NCI-H524 treated with DMSO at 0.1 percent for 48 hours (cell line): ENCODE results near the gene EMSY.

ENCODE experiments used
- DNase-seq: peaks from one replicate; lab custom pipeline; 2025; lab: John Stamatoyannopoulos, UW

Gene EMSY

DNA sequence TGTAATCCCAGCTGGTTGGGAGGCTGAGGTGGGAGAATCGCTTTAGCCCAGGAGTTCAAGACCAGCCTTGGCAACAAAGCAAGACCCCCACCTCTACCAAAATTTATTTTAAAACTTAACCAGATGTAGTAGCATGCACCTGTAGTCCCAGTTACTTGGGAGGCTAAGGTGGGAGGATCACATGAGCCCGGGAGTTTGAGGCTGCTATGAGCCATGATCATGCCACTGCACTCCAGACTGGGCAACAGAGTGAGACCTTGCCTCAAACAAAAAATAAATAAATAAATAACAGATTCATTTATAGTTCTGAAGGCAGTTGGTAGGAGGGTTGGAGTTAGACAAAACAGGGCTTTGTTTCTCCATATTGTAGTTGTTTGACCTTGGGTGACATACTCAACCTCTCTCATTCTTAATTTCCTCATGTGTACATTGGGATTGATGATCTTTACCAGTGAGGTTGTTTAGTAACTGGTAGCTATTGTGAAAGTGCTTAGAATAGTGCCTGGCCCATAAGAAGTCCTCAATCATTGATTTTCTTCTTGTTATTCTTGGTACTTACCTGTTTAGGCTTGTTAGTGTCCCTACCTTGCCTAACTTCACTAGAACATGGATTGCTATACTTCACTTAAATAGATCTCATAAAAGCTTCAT, 79.1 kb downstream of the EMSY start:
- no peak for DNase-seq

DNA sequence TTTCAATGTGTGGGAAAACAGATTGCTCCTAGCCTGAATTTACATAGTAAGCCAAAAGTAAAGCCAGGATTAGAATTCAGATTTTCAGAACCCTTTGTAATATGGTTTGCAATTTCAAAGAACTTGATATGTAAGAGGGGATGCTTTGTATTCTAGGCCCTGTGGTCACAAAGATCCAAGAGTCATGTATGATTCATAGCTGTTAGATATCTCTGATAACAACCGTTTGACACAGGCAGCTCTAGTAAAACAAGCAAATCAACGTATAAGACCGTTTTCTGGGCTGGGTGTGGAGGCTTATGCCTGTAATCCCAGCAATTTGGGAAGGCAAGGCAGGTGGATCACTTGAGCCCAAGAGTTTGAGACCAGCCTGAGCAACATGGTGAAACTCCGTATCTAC, 79.6 kb downstream of the EMSY start:
- DNase-seq: no peak

DNA sequence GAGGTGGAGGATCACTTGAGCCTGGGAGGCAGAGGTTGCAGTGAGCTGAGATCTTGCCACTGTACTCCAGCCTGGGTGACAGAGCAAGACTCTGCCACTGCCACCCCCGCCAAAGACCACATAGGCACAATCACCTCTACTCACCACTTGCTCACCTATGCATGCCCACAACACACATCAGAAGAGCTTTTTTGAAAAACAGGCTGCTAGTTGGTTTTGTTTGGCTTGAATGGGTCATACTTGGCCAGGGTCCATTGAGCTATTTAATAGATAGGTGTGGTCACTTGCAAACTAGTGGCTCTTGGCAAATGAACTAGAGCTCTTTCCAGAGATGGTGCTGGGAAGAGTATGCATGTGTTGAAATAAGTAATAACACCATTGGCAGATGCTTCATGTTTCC, 80.1 kb downstream of the EMSY start:
- no peak for DNase-seq

DNA sequence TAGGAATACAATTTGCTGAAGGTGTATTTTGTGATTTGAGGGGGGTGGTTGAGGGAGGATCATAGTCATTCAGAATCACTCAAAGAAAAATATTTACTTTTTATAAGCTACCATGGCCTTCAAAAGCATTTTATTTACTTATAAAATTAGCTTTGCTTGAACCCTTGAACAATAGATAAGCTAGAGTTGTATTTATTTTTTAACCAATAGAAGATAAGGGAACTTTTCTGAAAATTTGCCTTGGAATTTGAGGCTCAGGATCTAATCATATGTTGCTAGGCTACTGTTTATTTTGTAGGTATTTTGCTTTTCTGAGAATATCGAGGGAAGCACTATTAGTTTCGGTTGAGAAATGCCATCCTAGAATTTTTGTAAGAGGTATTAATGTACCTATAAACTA, 82.1 kb downstream of the EMSY start:
- no peak for DNase-seq

DNA sequence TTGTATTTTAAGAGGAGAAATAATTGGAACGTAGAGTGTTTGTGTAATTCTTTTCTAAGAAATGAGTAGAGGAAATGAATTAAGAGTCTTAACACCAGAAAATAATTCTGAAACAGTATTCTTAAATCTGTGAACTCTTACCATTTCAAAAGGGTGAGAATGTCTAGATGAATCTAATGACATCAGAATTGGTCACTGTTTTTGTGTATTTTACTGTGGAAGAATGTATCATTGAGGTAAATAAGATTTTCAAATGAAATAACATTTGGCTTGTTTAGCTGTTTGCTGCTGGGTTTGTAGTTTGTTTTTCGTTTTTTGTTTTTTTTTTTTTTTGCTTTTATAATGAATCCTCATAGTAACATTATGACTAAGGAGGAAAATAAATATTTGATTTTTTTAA, 97.6 kb downstream of the EMSY start:
- DNase-seq: no peak

DNA sequence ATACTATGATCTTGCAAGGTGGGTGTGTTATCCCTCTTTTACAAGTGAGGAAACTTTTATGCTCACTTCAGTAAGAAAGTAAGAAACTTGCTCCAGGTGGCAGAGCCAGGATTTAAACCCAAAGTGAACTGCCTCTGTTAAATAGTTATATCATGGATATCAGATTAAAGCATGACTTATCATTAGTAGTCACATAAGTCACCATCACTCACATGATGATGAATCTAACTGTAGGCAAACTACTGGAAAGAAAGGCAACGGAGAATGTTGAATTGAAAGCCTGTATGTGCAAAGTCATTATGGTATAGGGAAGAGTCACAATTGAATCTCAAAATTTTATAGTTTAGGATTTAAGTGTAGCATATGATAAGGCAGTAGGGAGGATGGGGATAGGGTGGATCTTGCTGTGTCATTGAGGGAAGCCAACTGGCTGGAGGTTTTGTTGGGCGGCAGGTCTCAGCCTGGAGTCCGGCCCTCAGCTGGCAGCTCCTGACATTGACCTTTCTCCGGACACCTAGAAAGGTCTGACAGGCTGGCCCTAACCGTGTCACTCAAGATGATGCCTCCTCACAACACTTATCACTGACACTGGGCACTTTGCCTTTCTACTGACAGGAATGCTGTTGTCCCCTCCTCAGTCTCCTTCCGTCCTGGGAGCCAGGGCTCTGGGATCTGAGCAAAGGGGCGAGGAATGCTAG, 98.3 kb downstream of the EMSY start:
- no peak for DNase-seq

DNA sequence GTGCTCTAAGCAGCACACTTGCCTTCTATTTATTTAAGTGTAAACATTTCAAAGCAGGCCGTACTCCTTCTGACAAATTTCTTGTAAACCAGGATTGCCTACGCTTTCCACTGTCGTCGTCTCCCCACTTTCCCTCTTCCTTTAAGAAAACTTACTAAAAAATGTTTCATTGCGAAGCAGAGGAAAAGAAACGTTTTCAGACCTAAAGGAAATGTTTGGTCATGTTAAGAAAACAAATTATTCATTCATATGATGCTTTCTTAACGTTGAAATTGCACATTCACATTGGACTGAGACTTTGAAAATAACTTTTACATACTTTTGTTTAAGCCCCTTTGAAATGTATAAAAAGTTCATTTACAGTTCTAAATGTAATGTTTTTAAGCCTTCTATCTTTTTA, 106.0 kb downstream of the EMSY start:
- DNase-seq: no peak

DNA sequence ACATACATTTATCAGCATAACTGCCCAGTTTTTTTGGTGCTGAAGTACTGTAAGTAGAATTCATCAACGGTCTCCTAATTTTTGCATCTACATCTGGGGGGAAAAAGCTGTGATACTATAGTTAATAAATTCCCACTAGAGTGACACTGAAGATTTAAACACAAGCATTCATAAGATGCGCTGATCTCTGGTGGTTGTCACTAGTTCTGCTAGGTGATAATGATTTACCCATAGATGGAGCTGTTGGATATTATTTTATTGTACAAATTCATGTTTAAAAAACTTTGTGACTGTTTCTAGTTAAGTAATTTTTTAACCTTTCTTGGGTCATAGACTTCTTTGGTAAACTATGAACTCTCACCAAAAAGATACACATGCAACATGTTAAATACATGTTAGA, 106.6 kb downstream of the EMSY start:
- DNase-seq: no peak

DNA sequence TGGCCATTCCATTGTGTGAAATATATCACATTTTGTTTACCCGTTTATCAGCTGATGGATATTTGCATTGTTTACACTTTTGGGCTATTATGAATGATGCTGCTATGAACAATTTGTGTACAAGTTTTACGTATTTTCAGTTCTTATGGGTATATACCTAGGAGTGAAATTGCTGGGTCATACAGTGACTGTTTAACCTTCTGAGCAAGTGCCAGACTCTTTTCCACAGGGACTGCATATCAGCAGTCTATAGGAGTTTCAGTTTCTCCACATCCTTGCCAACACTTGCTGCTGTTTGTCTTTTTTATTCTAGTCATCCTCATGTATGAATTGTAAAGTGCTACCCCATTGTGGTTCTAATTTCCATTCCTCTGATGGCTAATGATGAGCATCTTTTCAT, 108.2 kb downstream of the EMSY start:
- no peak for DNase-seq

DNA sequence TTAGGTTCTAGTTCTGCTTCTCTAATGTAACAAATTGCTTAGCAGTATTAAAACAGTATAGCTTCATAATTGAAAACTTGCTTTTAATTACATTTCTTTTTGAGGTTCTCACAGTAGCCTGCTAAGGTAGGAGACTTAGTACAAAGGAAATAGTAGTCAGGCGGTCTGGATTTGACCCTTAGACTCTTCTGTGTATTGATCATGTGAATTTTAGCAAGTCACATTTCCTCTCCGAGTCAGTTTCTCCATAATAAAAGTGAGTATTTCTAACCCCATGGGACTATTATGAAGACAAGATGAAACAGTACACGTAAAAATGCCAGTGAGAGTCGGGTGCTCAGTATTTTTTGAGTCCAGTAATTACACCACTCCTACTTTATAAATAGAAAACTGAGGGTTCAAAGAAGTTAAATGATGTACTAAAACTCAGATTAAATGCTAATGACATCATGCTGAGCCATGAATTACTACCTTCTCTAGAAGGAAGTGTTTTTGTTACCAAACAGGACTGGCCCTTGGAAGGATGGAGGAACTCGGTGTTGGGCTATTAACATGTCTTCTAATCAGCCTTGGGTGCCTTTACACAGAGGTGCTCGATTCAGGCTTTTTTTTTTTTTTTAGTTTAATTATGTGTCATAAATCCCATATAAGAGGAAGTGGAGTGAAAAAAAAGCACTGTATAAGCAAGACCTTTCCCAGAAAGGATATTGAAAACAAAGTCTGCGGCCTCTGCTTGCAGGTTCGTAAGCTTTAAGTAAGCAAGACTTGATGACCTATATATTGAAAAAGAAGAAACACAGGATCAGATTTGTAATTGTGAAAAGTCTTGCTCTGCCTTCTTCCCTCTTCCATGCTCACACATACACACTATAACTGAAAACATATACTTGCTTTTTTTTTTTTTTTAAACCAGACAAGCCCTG, 109.0 kb downstream of the EMSY start:
- DNase-seq: no peak

DNA sequence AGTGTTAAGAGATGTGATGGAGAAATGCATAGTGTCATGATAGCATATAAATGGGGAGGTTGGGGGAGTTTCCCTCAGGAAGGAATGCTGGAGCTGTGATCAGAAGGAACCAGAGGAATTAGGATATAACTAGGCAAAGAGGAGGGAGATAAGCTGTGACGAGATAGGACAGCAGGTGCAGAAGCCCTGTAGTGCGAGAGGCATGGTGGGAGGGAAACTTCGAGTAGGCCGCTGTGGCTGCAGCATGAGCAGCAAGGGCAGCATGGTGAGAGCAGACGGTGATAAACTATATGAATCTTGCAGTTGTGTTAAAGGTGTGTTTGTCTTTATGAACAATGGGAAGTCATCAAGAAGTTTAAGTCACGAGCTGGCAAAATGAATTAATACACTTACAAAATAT, 109.9 kb downstream of the EMSY start:
- no peak for DNase-seq

DNA sequence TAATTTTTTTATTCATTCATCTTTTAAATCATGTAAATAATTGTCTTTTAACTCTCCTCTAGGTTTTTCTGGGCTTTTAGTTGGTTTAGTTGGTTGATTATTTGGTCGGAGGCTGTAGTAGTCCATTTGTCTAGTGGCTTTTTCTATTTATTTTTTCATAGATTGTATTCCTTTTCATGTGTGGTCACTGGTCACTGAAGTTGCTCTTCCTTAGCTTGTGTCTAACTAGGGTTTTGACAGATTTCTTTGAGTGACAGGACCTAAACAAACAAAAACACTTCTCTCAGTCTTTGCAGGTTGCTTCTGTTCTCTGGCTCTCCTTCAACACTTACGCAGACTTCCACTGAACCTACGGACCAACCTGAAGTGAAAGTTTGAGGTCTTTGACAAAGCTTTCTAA, 112.6 kb downstream of the EMSY start:
- no peak for DNase-seq

DNA sequence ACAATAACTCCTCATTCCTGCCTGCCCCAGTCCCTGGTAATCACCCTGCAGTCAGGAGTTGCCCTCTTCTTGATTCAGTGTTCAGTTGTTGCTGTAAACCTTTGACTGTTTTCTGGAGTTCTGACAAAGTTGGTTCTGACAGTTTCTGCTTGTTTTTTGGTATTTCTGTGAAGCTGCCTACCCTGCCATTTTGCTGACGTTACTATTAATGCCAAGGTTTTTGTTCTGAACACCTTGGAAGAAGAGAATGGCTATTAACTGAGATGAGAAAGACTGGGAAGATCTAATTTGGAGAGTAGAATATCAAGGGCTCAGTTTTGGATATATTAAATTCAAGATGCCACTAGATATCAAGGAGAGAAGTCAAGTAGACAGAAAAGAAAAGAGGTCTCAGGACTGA, 113.7 kb downstream of the EMSY start:
- no peak for DNase-seq

DNA sequence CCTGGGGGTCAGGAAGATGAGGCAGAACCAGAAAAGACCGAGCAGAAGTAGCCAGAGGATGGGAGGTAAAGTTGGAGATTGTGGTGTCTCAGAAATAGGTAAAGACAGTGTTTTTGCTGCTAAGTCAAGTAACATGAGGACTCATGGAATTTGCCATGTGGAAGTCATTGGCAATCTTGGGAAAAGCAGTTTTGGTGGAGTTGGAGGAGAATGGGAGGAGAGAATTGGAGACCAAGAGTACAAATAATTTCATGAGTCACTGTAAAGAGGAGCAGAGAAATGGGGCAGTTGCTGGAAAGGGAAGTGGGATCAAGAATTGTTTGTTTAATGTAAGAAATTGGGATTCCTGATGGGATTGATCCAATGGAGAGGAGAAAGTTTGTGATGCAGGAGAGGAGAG, 114.1 kb downstream of the EMSY start:
- no peak for DNase-seq

DNA sequence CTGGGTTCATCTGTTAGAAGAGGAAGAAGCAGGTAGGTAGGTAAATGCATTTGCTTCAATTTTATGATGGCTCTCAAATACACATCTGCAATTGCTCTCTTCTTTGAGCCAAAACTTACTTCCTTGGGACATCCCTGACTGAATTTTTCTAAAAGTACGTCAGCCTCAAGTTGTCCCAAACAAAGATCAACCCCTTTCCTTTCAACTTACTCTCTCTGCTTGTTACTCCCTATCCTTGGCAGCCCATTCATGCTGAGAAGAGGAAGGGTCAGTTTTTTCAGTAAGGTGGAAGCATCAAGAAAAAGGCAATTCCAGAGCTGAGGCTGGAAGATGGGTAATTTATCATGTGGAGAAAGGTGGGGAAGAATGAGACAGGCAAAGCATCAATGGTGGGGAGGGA, 114.5 kb downstream of the EMSY start:
- no peak for DNase-seq

DNA sequence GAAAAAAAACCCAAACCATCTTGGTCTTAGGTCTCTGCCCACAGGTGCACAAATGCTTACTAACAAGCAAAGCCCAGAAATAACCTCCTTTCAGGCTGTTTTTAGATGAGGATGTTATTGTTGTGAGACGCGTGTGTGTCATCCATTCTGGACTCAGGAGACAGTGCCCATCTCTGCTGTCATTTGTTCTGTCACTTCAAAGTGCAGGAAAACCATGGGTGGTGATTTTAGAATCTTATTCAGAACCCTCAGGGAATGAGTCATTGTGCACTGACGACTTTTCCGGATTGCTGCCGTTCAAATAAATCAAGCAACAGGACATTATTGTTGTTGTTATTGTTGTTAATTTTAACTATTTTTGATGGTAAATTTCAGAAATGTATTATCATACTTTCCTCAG, 115.4 kb downstream of the EMSY start:
- DNase-seq: no peak

DNA sequence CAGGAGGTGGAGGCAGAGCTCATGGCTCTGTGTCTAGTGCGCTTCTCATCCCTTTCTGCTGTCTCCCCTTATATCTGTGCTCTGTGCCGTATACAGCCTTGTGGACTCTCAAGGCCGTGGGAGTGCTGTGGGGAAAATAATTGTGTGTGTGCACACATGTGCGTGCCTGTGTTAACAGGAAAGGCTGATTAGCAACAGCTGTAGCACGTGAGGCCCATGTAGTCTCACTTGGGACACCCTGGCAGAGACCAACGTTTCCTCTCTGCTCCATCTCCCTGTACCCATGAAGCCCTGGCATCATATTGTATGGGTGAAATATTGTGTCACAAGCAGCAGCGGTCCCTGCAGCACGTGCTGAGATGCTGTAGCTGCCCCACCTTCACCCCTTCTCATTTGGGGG, 116.4 kb downstream of the EMSY start:
- DNase-seq: no peak

DNA sequence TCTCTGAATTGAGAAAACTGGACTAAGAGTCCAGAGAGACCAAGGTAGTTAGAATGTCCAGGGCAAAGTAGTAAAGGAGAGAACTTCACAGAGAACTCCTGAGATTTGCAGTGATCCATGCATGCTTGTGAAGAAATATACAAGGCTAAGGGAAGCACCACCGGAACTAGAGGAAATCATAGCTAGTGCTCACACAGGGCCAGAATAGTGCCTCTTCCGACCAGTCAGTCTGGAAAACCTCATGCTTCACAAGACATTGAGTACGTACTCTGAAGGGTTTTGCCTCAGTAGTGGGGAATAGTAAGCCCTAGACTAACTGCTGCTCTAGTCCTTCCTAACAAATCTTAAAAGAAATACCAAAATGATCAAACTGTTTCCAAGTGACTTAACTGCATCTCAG, 117.7 kb downstream of the EMSY start:
- DNase-seq: no peak

DNA sequence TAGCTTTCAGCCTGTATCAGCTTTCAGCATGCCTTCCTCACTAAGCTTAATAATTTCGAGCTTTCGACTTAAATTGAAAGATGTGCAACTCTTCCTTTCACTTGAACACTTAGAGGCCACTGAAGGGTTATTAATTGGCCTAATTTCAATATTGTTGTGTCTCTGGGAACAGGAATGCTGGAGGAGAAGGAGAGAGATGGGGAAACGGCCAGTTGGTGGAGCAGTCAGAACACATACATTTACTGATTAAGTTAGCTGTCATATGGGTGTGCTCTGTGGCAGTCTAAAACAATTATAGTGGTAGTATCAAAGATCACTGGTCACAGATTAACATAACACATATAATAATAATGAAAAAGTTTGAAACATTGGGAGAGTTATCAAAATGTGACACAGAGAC, 119.5 kb downstream of the EMSY start:
- no peak for DNase-seq

DNA sequence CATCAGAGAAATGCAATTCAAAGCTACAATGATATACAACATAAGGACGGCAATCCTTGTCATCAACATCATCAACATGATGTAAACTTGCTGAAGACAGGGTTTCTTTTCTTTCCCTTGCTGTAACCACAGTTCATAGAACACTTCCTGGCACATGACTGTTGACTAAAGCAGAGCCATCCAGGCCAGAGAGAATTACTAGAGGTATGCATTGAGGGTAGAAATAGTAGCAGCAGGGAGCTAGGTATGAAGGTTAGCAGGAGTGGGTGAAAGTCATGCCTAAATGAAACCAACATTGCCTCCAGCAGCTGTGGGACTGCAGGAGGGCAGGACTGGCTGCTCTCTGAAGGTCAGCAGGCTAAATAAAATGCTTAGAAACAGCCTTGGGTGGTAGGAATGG, 122.0 kb downstream of the EMSY start:
- no peak for DNase-seq

DNA sequence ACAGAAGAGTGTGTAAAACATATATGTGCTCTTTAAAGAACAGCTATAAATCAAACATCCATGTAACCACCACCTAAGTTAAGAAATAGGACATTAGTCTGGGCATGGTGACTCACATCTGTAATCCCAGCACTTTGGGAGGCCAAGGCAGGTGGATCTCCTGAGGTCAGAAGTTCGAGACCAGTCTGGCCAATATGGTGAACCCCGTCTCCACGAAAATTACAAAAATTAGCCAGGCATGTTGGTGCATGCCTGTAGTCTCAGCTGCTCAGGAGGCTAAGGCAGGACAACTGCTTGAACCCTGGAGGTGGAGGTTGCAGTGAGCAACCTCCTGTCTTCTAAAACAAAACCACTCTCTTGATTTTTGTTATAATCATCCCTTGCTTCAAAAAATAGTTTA, 122.4 kb downstream of the EMSY start:
- no peak for DNase-seq

DNA sequence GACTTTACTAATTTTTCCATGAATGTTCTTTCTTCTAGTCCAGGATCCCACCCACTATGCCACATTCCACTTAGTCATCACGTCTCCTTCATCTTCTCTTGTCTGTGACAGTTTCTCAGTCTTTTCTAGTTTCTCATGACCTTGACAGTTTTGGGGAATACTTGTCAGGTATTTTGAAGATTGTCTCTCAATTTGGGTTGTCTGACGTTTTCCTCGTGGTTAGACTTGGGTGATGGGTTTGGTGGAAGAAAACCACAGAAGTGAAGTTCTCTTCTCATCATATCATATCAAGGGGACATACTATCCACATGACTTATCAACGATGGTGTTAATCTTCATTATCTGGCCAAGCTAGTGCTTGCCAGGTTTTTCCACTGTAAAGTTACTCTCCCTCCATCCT, 123.3 kb downstream of the EMSY start:
- no peak for DNase-seq

DNA sequence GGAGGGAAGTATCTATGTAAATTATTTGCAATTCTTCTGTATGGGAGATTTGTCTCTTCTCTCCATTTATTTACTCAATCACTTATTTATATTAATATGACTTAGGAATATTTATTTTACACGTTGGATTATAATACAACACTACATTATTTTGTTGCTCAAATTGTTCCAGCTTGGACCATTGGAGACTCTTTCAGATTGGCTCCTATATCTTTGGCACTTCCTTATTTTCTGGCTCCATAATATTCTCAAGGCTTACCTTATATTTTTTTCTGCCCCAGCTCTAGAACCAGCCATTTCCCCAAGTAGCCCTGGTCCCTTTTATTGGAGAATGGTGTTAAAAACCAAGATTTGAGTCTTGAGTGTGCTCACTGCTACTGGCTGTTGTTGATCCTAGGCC, 123.8 kb downstream of the EMSY start:
- no peak for DNase-seq
